GM21390 (cell line): ENCODE data around the gene COQ8A.

Experiments used
- ATAC-seq: cut with Tn5 transposase; IDR thresholded peaks from one replicate; pipeline ENCODE4 v1.9.1; 2021; ENCODE audit not compliant: unreplicated experiment

COQ8A gene

DNA sequence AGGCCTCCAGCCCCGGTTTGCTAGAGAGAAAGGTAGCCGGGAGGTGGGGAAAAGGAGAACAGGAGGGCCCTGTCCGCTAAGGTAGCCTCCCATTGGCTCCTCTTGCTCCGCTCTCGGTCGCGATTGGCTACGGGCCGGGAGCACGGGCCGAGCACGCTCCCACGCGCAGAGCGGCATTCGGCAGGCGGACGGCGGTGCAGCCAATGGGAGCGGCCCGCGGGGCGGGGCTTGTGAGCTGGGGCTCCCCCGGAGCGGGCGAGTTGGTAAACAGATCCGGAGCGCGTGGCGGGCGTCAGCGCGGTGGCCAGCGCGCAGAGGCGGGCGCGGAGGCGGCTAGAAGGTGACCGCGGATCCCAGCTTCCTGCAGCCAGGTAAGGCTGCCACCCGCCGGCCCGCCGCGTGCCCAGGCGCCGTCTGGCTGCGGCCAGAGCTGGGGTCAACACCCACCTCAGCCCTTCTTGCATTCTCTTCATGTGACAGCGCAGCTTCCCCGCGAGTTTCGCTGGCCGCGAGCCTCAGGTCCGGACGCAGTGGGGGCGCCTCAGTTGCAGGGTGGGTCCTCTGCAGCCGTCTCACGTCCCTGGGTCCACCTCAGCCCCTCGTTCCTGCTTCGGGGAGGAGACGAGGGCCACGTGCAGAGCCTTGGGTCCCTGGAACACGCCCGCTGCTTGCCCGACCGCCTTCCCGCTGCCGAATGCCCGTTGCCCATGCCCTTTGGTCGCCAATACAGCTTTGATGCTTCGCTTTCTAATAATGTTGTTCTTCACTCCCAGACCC lies at the start of gene COQ8A:
Gene COQ8A (plus strand): TSS at position 266 of the 777 bp plus-strand sequence. CDS start 21,092 bp downstream, outside the sequence.
- ATAC-seq: peak; percentile 95

DNA sequence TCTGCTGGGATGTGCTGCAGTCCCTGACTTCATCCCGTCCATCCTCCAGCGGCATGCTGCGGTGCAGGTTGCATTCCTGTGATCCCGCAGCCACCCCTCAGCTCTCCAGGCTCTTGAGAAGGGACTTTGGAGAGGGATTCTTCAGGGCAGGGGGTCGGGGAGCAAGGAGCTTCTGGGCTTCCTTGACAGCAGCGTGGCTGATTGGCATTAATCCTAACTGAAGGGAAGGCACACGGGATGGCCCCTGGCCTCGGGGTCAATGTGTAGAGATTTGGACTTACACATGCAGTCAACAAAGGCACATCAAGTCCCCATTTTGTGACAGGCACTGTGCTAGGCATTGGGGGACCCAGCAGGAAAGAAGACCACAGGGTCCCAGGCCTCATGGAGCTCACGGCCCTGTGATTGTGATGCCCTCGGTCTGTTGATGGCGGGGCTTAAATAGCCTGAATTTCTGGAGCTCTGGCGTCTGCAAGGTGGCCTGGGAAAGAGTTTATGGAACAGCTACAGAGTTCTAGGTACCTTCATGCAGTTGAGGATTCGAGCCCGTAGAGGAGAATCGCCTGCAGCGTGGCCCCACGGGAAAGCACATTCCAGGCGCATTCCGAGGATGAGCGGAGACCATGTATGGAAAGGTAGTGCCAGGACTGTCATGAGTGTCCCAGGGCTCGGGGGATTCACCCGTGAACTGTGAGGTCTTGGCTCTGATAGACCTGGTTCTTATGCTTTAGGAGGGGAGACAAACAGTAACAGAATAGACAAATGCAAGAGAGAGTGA lies 49.6 kb upstream of the COQ8A start:
- no peak for ATAC-seq

DNA sequence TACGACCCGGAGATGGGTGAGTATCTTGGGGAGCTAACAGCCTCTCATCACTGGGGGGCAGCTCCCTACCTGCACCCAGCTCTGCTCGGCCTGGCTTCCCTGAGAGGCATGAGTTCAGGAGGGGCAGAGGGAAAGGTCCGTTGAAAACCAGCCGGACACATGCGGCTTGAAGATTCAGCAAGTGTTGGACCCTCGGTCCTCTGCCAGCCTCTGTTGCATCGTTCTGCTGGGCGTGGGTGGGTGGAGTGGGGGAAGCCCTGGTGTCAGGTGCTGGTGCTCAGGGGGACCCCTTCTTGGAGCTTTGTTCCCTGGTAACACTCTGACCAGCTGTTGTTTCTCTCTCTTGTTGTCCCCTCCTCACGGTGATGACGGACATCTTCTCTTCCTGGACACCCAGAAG lies 48.7 kb upstream of the COQ8A start:
- ATAC-seq: no peak

DNA sequence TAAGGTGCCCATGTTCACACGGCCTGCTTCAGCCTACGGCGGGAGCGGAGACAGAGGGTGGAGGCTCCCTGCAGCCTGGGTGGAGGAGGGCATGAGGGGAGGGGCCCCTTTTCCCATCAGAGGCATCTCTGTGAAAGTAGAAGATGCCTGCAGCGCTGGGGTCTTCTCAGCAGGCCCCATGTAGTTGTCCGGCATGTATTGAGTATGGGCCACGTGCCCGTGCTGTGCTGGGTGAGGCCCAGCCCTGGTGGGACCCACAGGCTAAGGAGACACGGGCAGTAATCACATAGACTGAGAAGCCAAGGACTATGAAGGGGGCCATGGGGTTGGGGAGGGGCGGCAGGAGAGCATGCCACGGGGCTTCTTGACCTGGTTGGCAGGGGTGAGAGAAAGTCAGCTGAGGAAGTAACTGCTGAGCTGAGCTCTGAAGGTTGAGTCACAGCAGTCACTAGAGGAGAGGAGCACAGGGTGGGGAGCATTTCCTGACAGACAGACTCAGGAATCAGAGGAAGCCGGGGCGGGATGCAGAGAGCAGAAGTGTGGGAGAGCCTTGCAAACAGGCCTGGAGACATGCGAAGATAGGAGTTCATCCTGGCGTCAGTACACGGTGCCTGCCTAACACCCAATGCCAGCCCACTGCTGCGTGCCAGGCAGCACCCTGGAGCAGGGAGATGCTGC lies 48.1 kb upstream of the COQ8A start:
- ATAC-seq: no peak

DNA sequence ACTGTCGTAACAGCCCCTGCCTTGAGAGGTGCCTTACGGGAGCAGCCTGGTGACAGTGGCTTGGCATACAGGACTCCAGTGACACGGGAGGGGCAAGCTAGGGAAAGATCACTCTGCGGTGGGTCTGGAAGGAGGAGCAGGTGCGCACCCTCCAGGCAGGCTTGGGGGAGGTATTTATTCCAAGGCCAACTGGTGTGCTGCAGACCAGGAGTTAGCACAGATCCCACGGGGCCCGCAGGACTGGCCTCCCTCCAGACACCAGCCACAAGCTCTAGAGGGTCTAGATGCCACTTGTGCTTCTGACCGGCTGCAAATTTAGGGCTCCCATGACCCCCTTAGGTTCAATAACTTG lies 47.6 kb upstream of the COQ8A start:
- ATAC-seq: no peak

DNA sequence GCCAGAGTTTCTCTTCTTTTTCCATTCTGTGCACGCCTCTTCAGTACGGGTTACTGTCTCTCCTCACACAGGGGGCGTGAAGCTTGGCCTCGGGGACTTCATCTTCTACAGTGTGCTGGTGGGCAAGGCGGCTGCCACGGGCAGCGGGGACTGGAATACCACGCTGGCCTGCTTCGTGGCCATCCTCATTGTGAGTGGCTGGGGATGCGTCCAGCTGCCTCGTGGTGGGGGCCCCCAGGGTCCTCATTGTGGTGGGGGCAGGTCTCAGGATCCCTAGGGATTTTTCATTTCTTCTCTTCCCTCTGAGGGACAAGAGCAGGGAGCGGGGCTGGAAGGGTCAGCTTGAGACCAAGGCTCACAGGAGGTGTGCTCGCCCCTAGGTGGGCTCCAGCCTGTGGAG lies 46.2 kb upstream of the COQ8A start:
- no peak for ATAC-seq

DNA sequence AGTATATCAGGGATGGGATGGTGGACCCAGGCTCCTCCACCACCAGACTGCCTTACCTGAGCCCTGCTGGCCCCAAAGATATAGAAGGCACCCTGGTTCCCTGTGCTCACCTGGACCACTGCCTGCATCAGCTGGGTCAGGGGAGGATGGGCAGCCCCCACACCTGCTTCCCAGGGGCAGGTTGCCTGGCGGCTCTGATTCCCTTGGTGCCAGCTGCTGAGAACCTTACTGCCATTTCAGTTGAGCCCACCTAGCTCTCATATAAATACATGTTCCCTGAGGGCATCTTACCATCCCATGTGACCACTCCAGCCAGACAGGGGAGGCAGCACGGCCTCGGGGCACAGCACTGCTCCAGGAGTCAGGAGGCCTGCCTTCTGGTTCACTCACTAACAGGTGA lies 45.3 kb upstream of the COQ8A start:
- no peak for ATAC-seq

DNA sequence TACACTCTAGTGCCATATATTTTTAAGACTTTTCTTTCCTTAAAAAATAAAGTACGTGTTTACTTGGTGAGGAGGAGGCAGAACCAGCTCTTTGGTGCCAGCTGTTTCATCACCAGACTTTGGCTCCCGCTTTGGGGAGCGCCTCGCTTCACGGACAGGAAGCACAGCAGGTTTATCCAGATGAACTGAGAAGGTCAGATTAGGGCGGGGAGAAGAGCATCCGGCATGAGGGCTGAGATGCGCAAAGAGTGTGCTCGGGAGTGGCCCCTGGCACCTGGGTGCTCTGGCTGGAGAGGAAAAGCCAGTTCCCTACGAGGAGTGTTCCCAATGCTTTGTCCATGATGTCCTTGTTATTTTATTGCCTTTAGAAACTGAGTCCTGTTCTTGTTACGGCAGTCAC lies 44.5 kb upstream of the COQ8A start:
- ATAC-seq: no peak

DNA sequence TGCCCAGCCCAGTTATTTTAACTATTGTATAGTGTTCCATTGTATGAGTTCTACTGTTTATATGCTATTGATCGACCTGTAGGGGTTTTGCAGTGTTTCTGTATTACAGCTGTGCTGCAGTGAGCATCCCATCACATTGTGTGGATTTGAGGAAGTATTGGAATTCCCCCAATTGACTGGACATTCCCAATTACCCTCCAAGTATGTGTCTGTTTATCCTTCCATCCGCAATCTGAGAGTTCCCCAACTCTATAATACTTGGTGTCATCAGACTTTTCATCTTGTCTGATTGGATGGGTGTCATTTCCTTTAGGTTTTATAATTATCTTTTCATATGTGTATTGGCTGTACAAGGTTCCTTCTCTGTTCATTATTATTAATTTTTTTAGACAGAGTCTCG lies 41.8 kb upstream of the COQ8A start:
- ATAC-seq: no peak

DNA sequence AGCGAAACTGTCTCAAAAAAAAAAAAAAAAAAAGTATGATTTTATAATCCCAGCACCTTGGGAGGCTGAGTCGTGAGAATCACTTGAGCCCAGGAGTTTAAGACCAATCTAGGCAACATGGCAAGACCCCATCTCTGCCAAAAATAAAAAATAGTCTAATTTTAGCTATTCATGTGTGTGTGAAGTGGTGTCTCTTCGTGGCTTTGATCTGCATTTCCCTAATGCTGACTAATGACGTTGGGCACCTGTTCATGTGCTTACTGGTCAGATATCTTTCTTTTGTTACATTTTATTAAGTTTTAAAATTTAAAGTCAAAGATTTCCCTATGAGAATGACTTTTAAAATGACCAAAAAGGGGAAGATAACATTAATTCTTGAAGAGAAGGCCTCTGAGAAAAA lies 38.7 kb upstream of the COQ8A start:
- ATAC-seq: no peak

DNA sequence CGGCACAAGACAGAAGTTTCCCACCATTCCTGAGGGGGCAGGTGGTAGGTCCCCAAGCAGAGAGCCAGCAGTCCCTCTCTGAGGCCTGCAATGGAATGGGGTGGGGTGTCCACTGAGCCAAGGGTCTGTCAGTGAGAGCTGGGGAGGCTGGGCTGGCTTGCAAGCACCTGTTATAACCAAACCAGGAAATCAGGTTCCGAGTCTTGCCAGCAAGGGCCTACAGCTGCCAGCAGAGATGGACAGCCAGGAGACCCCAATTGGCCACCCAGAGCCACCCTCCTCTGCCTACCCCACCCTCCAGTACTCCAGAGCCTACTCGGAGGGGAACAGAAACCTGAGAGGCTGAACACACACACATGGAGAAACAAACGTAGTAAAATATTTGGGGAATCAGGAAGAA lies 37.5 kb upstream of the COQ8A start:
- no peak for ATAC-seq

DNA sequence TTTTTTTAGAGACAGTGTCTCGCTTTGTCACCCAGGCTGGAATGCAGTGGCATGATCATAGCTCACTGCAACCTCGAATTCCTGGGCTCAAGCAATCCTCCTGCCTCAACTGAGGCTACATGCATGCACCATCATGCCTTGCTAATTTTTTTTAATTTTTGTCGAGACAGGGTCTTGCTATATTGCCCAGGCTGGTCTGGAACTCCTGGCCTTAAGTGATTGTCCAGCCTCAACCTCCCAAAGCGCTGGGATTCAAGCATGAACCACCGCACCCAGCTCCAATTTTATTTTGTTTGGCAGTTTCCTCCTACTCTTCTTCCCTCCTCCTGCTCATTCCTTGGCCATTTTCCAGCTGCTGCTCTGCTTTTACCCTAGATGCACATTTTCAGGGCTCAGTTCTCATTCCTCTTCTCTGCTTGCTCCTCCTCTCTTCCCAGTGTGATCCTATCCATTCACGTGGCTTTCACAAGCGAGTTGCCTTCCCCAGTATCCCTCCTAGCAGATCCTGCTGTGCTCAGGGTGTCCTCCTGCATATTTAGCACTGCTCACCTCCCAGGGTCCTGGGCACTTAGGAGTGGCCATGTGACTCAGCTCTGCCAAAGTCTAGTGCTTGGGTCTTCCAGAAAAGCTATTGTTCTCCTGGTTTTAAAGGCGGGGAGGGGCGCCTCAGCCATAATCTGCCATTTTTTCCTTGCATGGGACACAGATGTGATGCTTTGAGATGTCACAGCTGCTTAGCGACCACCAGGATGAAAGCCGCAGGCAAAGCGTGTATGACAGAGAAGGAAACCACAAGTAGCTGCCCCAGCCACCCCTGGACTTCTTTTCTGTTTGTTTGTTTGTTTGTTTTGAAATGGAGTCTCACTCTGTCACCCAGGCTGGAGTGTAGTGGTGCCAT lies 36.0 kb upstream of the COQ8A start:
- ATAC-seq: no peak

DNA sequence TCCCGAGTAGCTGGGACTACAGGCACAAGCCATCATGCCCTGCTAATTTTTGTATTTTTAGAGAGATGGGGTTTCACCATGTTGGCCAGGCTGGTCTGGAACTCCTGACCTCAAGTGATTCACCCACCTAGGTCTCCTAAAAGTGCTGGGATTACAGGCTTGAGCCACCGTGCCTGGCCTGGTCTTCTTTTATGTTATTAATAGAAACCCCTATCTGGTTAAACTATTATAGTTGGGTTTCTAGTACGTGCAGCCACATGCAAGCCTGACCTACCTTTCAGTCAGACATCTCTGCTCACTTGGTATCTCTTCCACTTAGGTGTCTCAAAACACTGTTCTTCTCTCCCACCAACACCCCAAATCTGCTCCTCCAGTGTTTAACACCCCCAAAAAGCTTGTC lies 35.3 kb upstream of the COQ8A start:
- ATAC-seq: no peak

DNA sequence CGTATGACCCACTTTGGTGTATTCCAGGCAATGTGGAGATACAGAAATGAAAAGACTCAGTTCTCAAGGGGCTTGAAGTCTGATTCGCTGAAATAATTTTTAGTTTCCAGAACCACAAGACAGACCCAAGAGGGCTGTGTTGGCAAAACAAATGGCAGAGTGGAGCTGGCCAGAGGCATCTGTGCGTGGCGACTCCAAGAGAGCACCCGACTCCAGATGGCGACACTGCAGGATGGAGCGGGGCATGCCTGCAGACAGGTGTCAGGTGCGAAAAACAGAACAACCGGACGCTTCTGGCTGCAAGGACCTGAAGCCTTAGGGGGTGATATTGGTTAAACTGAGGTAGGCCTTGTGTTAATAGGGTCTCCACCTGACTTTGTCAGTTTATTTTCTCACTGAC lies 31.7 kb upstream of the COQ8A start:
- no peak for ATAC-seq

DNA sequence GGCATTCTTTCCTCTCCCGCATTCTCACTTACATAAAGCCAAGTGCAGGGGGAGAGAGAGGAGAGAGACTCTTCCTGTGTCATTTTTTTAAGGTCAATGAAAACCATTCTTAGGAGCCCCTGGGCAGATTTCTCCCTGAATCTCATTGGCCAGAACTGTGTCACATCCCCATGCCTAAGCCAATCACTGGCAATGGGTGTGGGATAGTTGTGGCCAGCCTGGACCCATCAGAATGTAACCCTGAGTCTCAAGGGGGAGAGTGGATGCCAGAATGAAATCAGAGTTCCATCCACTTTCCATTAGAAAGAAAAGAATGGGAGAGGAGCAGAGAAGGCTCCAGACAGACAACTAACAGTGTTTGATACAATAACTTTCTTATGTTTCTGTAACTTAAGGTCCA lies 31.2 kb upstream of the COQ8A start:
- no peak for ATAC-seq

DNA sequence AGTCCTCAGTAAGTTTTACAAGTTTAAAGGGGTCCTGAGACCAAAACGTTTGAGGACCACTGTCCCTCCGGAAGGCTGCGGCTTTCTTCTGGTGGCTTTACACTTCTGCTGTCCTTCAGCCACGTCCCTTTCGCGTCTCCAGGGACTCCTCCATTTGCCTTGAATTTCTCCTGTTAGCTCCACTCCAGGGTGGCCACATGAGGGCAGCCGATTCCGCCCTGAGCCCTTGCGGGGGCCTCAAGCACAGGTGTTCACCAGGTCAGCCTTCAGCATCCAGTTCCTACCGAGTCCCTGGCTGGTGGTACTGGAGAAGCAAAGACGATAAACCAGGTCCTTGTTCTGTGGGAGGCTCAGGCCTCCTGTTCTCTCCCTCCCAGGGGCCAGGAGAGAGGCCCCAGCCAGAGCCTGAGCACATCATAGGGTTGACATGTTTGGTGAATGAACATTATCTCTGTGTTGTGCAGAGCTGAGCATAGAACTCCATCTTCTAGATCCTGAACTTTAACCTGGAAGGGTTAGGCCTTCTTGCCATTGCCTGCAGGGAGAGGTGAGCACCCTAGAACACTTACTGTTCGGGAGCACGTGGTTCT lies 27.4 kb upstream of the COQ8A start:
- ATAC-seq: peak; percentile 48

DNA sequence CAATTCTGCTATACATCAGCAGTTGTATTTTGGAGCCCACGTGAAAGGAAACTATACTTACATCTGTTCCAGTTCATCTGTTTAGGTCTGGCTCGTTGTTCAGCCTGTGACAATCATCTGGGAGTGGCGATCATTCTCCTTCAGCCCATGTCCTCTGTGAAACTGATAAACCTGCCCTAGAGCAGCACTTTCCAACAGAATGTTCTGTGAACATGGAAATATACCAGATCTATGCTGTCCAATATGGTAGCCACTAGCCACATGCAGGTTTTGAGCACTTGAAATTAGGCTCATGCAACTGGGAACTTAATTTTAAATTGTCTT lies 24.5 kb upstream of the COQ8A start:
- peak; percentile 9 for ATAC-seq

DNA sequence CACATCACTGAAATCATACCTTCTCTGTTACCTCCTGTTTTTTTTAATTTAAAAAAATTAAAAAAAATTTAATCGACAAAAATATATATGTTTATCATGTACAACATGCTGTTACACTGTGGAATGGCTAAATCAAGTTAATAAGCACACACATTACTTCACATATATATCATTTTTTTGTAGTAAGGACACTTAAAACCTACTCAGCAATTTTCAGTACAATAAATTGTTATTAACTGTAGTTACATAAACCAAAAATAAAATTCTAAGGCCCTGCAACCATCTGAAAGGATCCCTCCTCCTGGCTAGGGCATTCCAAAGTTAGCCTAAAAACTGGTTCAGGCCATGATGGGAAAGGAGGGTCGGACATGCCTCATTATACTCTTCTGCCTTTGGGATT lies 23.6 kb upstream of the COQ8A start:
- no peak for ATAC-seq

DNA sequence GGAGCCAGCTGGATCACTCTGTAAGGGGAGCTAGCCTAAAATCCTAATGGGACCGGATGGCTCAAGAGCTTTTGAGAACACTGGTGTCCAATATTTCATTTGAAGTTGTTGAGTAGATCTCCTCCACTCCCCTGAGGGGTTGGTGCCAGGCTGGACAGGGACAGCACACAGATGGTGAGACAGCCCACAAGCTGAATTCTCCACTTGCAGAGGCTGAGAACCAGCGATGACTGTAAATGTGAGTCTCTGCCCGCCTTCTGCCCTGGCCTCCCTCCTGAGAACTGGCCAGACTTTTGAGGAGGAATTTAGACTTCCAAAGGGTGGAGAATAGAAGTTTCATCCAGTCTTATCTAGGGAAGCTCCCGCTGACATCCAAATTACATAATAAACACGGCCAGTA lies 20.5 kb upstream of the COQ8A start:
- ATAC-seq: no peak

DNA sequence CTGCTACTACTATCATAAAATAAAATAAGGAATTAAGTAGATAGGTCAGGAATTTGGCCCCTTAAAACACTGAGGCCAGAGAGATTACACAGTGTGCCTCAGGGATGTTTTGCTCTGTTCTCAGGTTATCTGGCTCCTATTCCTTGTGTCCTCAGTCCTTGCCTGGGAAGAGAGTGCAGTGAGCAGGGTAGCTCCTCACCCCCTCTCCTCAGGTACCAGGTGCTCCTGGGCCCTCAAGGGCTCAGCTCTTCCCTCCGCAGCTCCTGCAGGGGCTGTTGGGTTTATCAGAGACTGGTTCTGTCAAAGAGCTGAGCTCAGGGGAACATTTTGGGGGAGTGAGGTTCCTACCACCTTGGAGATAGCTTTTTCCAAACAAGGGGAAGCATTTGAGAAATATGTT lies 20.1 kb upstream of the COQ8A start:
- ATAC-seq: no peak

DNA sequence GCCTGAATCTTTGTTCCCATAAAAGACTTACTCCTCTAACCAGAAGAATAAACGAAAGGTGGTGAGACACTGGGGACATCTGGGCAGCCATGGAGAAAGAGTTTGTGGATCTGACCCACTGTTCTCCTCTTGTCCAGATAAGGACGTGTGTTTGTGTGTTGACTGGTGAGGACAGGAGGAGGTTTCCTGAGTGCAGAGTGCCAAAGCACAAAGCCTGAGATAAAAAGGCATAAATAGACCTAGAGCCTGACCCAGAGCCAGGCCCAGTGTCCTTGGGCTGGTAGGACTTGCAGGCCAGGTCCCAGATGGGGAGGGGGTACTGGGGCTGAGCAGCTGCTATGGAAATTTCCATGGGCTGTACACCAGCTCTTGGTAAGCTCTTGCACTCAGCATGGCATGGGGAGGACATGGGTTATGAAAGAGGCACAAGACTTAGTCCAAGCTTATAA lies 19.6 kb upstream of the COQ8A start:
- no peak for ATAC-seq
